HG03575 (cell line): ENCODE results near the gene BTN2A1.
"Not testable (repeated sequence)": the region's sequence is repeated elsewhere in the genome, so short reads cannot be mapped to it uniquely, and the experiment has no call there.

Experiments used
- ATAC-seq: cut with Tn5 transposase; IDR thresholded peaks from one replicate; pipeline ENCODE4 v1.9.1; 2021; ENCODE audit not compliant: unreplicated experiment, insufficient number of reproducible peaks, low FRiP score; ENCODE audit errors: extremely low read depth

The BTN2A1 gene

DNA sequence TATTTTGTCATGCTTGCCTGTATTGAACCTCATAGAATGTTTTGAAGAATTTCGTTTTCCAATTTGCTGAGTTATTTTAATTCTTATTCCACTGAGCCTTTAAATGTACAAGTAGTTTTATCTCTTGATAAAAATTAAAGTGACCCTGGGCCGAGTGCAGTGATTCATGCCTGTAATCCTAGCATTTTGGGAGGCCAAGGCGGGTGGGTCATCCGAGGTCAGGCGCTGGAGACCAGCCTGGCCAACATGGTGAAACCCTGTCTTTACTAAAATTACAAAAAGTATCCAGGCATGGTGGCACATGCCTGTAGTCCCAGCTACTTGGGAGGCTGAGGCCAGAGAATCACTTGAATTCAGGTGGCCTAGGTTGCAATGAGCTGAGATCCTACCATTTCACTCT, 3.6 kb downstream of the BTN2A1 start:
- not testable (repeated sequence) for ATAC-seq

DNA sequence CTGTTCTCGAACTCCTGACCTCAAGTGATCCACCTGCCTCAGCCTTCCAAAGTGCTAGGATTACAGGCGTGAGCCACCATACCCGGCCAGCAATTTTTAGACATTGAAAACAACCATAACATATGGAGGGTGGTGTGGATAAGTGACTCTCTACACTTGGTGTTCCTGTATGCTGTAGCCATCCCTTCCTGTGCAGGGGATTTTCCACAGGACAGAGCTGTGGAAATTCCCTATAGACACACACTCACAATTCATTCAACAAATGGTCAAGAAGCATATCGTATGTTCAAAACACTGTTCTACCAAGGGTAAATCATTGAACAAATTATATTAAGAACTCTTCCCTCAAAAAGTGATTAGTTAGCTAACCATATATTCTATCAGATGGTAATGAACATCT, 6.3 kb downstream of the BTN2A1 start:
- no peak for ATAC-seq

DNA sequence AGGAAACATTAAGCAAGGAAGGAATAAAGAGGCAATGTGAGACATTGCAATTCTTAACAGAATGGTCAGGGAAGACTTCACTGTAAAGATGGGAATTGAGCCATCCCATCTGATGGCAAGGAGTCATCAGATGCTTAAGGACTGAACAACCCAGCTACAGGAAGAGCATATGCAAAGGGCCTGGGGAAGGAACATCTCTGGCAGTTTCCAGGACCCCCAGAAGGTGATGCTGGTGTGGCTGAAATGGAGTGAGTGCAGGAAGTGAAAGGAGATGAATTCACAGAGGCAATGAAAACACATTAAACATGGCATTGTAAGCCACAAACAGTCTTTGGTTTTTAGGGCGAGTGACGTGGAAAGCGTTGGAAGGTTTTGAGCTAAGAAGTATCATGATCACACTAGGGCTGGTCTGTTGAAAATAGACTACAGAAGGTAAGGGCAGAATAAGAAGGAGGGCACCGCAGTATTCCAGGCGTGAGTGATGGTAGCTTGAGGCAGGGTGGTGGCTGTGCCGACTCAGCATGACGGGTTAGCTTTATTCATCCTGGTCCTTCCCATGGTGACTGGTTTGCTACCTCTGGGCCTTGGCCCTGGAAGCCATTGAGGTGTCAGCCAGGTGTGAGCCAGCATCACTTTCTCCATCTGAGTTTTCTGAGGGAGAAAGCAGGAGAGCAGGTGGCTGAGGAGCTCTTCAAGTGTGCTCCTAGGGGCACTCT, 6.8 kb downstream of the BTN2A1 start:
- no peak for ATAC-seq

DNA sequence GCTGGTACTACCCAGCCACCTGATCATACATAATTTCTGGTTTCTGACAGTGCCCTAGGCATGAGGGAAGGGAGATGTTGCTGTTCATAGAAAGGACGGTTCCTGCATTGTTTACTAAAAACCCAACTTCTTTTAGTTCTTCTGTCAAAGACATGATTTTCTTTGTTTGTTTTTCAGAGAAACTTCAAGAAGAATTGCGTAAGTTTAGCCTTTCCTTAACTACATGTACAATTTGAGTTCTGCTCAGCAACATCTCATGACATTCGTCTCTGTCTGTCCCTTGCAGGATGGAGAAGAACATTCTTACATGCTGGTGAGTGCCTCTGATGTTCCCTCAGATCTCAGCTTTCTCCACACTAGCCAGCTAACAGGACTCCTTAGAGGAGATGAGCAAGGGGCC, 8.0 kb downstream of the BTN2A1 start:
- ATAC-seq, result no peak

DNA sequence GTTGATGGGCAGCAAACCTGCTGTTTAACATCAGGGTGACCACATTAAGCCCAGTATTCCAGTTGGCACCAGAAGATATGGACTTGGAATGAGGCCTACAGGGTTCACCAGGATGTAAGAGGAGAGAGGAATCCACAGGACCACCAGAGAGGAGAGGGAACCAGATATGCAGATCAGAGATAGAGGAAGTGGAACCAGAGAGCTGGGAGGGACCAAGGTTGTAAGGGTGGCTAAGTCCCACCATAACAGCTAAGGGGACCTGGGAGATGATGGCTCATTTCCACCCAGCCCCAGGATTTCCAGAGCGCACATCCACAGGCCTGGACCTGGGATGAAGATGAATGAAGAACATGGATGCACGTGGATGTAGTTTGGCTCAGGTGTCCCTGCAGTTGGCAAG, 11.1 kb downstream of the BTN2A1 start:
- no peak for ATAC-seq

DNA sequence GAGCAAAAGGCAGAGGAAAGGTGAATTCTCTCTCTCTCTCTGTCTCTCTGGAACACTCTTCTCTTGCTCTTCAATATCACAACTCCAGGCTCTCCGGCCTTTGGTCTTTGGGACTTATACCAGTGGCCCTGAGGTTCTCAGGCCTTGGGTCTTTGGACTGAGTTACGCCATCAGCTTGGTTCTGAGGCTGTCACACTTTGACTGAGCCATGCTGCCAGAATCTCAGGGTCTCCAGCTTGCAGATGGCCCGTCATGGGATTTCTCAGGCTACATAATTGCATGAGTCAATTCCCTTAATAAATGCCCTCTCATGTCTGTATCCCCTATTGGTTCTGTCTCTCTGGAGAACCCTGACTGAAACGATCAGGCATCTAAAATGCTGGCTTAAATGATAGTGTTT, 12.9 kb downstream of the BTN2A1 start:
- ATAC-seq, result no peak

DNA sequence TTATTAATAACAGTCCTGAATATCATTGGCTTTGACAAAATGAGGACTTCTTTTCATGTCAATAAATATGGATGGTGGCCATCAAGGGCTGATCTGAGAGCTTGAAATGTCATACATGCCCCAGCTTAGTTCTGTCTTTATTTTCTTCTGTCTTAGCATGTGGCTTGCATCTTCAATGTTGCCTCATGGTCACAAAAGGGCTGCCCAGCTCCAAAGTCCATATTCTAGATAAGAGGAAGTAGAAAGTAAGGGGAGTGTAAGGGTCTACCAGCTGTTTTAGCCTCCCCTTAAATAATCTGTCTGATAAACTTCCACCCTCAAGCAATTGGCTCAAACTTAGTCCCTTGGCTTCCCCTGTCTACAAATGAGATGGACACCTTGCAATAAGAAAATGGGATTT, 14.2 kb downstream of the BTN2A1 start:
- ATAC-seq, result no peak

DNA sequence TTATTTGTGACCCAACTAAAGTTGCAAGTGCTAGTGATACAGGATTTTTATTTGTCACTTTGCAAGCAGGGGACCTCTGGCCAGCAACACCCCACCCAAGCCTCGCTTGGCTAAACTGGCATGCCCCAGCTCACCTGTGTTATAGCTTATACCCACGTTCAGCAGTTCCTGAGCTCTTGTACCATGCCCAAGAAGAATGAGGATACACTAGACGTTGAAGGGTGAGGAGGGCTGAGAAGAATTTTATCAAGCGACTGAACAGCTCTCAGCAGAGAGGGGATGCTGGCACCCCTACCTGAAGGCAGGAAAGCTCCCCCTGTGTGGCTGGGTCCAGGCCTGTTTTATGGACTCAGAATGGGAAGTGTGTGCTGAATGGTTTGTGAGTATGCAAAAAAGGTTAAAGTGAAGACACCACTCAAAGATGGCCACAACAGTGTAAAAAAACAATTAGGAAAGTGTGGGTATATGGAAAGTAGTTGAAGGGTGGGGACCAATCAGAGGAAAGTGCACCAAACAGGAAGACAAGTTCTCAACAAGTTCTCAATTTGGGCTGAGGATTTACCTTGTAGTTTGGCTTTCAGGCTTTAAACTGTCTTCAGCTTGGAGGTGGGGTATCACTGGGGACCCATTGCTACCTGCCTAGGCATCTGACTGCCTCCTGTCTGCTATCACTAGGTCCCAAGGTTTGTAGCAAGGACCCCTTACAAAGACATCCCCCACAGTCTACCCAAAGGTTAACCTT, 15.0 kb downstream of the BTN2A1 start:
- no peak for ATAC-seq

DNA sequence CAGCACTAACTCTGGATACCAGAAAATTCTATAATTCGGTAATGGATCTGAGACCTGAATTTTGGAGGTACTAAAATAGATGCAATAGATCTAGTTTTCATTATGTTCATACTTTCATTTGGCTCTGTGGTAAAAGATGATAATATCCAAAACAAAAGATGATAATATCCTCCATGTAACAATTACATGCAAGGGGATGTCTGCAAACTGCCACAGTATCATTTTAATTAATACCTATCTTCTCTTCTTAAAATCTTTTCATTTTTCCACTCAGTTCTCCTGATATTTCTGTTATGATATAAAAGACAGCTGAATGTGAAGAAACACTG, 15.6 kb downstream of the BTN2A1 start:
- ATAC-seq, result no peak

DNA sequence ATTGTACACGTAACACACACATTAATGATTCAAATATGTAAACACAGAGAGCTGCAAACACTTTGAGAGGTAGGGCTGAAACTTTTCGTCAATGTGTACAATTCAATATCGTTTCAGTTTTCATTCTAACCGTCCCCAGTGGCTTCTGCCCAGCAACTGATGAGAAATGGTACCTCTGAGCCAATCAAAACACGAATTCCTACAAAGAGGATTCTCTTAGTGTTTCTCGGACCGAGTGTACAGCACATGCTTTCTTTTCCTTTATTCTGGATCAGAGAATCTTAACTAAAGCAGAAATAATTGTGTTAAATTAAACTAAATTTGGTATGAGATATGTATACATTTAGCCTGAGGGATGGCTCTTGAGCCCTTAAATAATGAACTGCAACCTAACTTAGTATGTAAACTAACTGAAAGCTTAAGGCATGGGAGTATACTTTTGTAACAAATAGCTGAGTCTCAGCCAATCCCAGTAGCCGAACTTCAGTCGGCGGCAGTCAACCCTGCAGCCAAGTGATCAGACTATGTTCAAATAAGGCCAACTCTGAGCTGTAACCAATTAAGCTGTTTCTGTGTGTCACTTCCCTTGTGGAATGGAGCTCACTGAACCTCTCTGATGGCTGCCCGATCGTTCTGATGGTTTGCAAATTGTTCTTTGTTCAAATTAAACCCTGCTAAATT, 16.1 kb downstream of the BTN2A1 start:
- ATAC-seq, result peak; percentile 83

DNA sequence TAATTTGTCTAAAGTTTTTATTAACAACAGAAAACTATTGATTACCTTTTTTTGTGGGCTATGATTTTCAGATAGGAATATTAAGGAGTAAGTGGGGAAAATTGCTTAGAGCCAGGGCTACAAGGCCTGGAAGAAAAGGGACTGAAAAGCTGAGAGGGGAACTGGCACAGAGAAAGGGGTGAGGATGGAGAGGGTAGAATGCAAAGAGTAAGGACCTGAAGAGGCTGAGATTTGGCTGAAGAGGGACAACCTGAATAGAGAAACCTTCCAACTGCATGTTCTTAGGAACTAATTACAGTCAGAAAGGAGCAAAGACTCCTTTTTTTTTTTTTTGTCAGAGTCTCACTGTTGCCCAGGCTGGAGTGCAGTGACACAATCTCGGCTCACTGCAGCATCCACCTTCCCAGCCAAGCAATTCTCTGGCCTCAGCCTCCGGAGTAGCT, 16.7 kb downstream of the BTN2A1 start:
- no peak for ATAC-seq

DNA sequence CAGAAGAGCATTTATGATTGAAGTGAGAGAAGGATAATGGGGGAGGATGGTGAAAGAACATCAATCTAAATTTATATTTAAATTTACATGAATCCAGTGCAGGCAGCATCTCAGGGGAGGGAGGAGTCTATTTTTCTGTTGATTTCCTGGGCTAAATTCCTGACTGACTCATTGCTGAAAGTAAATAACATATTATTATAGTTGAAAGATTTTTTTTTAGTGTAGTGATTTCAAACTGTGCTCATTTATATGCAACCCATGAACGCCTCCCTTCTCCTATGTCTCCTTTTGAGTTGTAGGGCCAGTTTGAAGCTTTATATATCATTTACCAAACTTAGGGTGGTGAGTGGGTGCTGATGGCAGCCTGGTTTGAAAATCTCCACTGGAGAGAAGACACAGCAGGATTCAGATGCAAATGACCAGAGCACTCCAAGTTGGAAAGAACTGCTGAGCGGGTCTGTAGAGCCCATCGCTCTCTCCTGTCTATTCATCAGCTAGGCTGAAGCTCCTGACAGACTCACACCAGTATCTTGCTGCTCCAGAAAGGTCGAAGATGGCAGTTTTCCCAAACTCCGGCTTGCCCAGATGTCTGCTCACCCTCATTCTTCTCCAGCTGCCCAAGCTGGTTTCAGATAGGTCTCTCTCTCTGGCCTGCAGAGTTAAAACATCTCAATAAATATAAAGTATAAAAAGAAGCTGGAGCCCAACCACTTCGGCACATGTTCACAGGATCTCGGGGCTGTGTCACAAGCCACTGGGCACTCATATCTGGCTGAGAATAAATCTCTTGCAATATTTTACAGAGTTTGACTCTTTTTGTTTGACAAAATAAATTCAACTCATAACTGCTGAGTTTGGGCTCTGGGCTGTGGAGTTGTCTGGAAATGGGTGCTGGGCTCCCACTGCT, 18.3 kb downstream of the BTN2A1 start:
- ATAC-seq, result no peak

DNA sequence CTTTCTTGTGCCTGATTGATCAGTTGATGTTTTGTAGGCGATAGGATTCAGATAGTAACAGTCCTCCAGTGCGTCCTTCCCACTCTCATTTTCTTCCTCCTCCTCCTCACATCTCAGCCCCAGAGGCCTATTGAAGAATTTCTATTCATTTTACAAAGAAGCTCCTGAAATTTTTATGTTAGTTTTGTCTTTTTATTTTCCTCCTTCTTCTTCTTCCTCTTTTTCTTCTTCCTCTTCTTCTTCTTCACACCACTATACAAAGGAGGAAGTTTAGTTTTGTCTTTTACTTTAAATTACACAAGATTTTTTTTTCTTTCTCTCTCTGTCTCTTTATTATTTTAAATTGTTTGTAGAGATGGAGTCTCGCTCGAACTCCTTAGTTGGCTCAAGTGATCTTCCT, 19.1 kb downstream of the BTN2A1 start:
- ATAC-seq, result no peak

DNA sequence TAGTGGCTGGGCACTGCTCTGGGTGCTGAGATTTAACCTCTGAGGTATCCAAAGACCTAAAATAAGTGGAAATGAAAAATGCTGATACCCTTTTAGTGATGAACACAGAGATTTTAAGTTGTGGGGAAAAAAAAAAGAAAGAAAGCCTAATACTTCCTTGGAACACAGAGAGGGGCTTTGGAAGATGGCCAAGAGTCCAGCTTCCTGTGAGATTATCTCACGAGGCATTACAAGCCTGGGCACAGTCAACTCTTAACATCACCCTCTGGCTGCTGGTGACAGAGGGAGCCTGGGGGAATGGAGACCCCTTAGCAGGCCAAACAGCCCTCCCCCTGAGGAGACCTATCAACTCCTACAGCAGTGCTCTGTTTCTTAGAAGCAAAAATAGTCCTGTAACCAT, 19.7 kb downstream of the BTN2A1 start:
- ATAC-seq, result no peak

DNA sequence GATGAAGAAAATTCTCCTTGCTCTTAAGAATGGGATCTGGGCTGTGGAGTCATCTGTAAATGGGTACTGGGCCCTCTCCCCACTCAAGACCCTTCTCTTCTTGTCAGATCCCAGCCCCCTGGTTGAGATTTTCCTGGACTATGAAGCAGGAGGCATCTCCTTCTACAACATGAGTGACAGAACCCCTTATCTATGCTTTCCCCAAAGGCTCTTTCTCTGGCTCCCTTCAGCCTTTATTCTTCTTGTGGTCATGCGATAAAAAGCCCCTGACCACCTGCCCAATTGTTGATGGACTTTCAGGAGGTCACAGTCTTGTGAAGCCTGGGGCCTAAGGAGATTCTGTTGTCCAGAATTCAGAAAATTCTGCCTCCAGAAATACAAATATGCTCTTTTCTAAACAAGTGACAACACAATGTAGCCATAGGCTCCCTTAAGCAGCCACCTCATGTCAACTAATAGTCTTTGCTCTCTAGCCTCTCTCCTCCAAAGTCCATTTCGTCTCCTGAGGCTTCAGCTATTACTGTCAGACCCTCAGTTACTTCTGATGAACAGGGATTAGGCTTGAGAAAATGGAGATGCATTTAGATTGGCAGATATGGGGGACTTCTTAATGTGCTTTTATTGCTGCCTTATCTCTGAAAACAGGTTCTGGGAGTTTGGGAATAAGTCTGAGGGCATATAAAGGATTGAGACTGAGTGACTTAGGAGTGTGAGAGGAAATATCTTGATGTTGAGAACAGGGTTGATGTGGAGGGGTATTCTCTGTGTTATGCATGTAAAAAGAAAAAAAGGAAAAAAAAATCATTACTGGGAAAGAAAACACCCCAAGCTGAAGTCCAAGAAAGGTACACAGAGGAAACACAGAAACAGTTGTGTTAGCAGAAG, 20.6 kb downstream of the BTN2A1 start:
- ATAC-seq, result no peak

DNA sequence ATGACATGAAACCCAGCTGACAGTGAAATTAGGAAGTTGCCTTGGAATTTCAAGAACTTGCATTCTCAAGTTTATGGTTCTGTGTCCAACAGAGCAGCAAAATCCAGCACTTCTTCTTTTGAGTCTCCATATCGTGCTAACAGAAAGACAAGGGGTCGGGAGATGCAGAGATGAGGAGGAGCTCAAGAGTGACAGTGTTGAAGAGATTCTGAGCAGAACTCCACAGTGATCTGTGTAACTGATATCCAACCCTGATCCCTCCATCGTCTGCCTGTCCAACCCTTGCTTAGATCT, 21.2 kb downstream of the BTN2A1 start:
- no peak for ATAC-seq

DNA sequence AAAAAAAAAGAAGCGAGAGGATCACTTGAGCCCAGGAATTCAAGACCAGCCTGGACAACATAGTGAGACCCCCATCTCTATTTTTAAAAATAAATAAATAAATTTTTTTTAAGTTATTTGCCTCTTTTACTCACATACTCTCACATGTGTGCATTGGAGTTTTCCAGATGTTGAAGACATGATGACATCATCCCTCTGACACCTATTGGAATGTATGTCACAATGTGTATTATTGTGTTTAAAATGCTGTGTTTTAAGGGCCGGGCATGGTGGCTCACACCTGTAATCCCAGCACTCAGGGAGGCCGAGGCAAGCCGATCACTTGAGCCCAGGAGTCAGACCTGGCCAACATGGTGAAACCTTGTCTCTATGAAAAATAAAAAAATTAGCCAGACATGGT, 24.6 kb downstream of the BTN2A1 start:
- no peak for ATAC-seq

DNA sequence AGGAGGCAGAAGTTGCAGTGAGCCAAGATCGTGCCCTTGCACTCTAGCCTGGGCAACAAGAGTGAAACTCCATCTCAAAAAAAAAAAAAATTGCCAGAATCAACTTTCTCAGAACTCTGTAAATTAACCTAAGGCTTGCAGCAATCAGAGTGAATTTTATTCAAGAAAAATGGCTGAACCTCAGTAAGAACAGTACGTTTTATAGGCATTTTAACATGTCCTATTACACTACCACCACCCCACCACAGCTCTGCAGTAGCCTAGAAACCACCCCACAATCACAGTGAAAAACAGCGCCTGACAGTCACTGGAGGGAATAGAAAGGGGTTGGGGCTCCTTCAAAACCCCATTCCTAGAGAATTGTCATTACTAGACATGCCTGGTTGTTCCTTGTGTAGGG, 26.0 kb downstream of the BTN2A1 start:
- ATAC-seq, result no peak

DNA sequence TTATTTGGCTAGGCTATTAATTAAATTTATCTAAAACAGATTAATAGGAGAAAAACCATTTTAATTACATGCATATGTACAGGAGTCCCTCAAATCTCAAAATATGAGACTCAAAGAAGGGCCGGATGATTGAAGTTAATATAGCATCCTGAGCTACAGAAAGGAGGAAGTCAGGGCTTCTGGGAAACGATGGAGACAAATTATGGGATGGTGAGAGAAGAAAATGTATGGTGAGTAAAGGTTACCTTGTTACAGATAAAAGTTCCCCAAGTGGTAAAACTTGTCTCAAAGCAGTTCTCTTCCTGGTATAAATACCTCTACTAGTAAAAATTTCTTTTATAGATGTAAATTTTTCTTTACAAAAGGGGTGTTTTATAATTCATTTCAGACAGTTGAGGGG, 26.4 kb downstream of the BTN2A1 start:
- ATAC-seq, result no peak
